Erythroblast (primary cell): ENCODE data around the gene LYST.

Experiments used
- GATA1 ChIP-seq: IDR thresholded peaks from 2 replicates; pipeline ENCODE4 v1.6.1; 2011; ENCODE audit warnings: low read depth, mild to moderate bottlenecking, control low read depth, low read length, moderate library complexity
- POLR2A ChIP-seq: IDR thresholded peaks from 2 replicates; pipeline ENCODE4 v1.6.1; 2011; ENCODE audit warnings: mild to moderate bottlenecking, low read length

GRCh38 chr1:235739631-235740030 lies 127.1 kb downstream of the LYST start:
- TF ChIP-seq POLR2A (no peak), GATA1 (no peak)
